ENCODE results near the gene SORCS2. TPM values are rescaled to one million over a fixed set of nuclear protein-coding genes. Genes with fewer than 3 reads are reported as not detected.

SORCS2 gene
- total RNA-seq, 1 experiment from 2014 or later, result 4.1 TPM

DNA sequence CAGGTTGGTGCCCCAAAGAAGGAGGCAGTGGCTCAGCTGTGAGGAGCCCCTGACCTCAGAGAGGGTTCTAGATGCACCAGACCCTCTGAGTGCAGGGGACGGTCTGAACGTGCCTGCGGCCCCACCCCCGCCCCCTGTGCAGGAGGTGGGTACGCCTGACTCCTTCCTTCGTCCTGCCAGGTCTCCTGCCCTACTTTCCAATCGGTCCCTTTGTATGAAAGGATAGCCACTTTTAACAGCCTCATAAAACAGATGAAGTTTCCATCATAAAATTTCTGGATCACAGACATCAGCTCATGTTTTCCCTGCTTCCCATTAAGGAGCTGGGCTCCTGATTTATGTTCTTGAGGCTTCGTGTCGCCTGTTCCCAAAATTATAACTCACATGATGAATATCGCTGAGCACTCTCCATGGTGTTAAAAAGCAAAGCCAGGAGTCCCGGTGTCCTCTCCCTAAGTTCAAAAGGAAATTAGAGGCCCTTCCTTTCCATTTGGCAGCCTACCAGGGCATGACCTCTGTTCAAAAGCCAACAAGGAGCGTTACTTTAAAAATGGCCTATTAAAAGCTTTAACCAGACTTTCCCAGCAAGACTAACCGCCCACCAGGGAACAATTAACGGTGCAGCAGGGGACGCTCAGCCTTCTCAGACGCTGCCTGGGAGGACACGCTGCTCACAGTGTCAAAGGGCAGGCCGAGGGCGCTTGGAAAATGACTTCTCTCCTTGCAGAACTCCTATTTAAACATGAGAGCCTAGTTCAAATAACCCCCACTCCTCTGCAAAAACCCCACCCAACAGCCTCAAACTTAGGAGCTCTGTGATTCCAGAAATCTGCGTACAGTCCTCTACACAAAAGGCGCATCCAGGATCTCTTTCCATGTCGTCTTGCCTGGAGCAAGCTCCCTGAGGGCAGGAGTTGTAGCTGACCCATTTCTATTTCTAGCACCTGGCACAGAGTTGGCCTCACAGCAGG is 565.4 kb downstream of the SORCS2 start:
- Histone ChIP-seq H3K4me1 (ENCODE audit: insufficient read depth, low read length) (peaks cover 20% of the 10 kb centered on the region), H3K36me3 (ENCODE audit: low read depth, low read length) (peaks cover 15% of the 10 kb centered on the region; the same call in 1 of the 2 replicates), H3K4me2 (ENCODE audit: low read length) (no peak overlapping the region), H3K9me3 (ENCODE audit: low read length) (no peaks in the 10 kb centered on the region), H3K79me2 (ENCODE audit: low read length) (no peaks in the 10 kb centered on the region), H3K4me3 (ENCODE audit: low read length) (no peak overlapping the region), H4K20me1 (ENCODE audit: low read length) (no peaks in the 10 kb centered on the region), H3K9me2 (replicated peaks; ENCODE audit: low read length) (no peaks in the 10 kb centered on the region), H2AFZ (ENCODE audit: low read length) (no peak overlapping the region), H3K27ac (ENCODE audit: low read length) (no peak overlapping the region), H3K9ac (ENCODE audit: low read length) (no peak overlapping the region), H3F3A (ENCODE audit: low read length, unreplicated experiment) (no peaks in the 10 kb centered on the region), H3K27me3 (ENCODE audit: low read length) (no peaks in the 10 kb centered on the region)
- BruUV-seq (replicated peaks), result no TSS peak
- intact Hi-C loops (cut with micrococcal nuclease), result no loop called here
- no peak for TF ChIP-seq EZH2phosphoT487 (IDR thresholded peaks at IDR 0.05; ENCODE audit: borderline replicate concordance, low read length)
- TF ChIP-seq EZH2 (IDR thresholded peaks at IDR 0.05; ENCODE audit: low read length, unreplicated experiment), result no peak
- TF ChIP-seq, protein P1, sequence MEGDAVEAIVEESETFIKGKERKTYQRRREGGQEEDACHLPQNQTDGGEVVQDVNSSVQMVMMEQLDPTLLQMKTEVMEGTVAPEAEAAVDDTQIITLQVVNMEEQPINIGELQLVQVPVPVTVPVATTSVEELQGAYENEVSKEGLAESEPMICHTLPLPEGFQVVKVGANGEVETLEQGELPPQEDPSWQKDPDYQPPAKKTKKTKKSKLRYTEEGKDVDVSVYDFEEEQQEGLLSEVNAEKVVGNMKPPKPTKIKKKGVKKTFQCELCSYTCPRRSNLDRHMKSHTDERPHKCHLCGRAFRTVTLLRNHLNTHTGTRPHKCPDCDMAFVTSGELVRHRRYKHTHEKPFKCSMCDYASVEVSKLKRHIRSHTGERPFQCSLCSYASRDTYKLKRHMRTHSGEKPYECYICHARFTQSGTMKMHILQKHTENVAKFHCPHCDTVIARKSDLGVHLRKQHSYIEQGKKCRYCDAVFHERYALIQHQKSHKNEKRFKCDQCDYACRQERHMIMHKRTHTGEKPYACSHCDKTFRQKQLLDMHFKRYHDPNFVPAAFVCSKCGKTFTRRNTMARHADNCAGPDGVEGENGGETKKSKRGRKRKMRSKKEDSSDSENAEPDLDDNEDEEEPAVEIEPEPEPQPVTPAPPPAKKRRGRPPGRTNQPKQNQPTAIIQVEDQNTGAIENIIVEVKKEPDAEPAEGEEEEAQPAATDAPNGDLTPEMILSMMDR (conservative IDR thresholded peaks at IDR 0.05; ENCODE audit: low read depth, low read length), result no peak
- CTCF ChIA-PET, result interaction anchor here (0.7 kb wide), 1 partner anchor 46 kb away, joined by 3 read pairs; no protein-coding TSS in a partner anchor
- ATAC-seq (no peak), DNase-seq (no peak)
- POLR2A ChIA-PET (ENCODE audit: unreplicated experiment), result no interaction called here

DNA sequence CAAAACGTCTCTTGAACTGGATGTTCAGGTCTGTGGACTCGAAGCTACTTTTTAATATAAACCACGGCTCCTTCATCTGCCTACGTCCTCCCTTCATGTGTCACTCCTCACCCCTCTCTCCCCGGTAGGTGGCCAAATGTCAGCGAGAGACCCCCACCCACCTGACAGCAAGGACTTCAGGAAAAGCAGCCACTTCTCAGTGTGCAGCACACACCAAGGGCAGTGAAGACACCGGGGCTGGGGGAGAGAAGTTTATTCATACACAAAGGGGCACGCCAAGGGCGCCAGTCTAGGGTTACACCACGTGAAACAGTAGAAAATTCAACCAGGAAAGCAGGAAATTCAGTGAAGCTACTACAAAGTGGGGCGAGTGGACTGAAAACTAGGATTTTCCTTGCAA is 566.1 kb downstream of the SORCS2 start:
- peaks cover 17% of the 10 kb centered on the region; the same call in 1 of the 2 replicates for H3K36me3 ChIP-seq (ENCODE audit: low read depth, low read length)
- peaks cover 13% of the 10 kb centered on the region for H3K4me1 ChIP-seq (ENCODE audit: insufficient read depth, low read length)
- no peaks in the 10 kb centered on the region for H3K9me2 ChIP-seq (replicated peaks; ENCODE audit: low read length)
- no peaks in the 10 kb centered on the region for H3K27me3 ChIP-seq (ENCODE audit: low read length)
- no peaks in the 10 kb centered on the region for H3F3A ChIP-seq (ENCODE audit: low read length, unreplicated experiment)
- H3K79me2 ChIP-seq (ENCODE audit: low read length), result no peaks in the 10 kb centered on the region
- H3K9ac ChIP-seq (ENCODE audit: low read length), result no peak overlapping the region
- no TSS peak for BruUV-seq (replicated peaks)
- ChIA-PET CTCF (no interaction called here), POLR2A (ENCODE audit: unreplicated experiment) (no interaction called here)
- no peak overlapping the region for H3K27ac ChIP-seq (ENCODE audit: low read length)
- H2AFZ ChIP-seq (ENCODE audit: low read length), result no peak overlapping the region
- TF ChIP-seq EZH2 (IDR thresholded peaks at IDR 0.05; ENCODE audit: low read length, unreplicated experiment) (no peak), EZH2phosphoT487 (IDR thresholded peaks at IDR 0.05; ENCODE audit: borderline replicate concordance, low read length) (no peak)
- TF ChIP-seq, protein P1 (conservative IDR thresholded peaks at IDR 0.05; ENCODE audit: low read depth, low read length), result no peak
- DNase-seq, result no peak
- intact Hi-C loops (cut with micrococcal nuclease), result no loop called here
- no peak overlapping the region for H3K4me3 ChIP-seq (ENCODE audit: low read length)
- ATAC-seq, result no peak
- no peaks in the 10 kb centered on the region for H4K20me1 ChIP-seq (ENCODE audit: low read length)
- no peak overlapping the region for H3K4me2 ChIP-seq (ENCODE audit: low read length)
- H3K9me3 ChIP-seq (ENCODE audit: low read length), result no peaks in the 10 kb centered on the region

DNA sequence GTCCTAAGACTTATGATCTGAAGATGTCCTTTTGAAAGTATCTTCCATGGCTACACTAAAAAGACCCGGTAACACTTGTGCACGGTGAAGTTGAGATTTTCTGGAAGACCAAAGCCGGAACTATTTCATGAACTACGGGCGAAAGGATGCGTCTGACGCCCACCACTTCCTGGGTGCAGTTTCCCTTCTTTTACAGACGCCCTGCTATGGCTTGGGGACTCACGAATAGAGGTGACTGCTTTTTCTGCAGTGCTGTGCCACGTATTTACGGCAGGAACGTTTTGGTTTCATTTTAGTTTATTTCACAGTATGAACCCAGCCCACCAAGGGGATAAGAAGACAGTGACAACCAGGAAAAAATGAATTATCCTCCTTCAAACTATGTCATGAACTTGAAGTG is 566.9 kb downstream of the SORCS2 start:
- CTCF ChIA-PET, result no interaction called here
- intact Hi-C loops (cut with micrococcal nuclease), result no loop called here
- no TSS peak for BruUV-seq (replicated peaks)

More for the DNA sequence above, 566.9 kb downstream of the SORCS2 start:
- Histone ChIP-seq H3K4me3 (ENCODE audit: low read length) (no peak overlapping the region), H3K27me3 (ENCODE audit: low read length) (no peaks in the 10 kb centered on the region), H3K9me2 (replicated peaks; ENCODE audit: low read length) (no peaks in the 10 kb centered on the region), H3F3A (ENCODE audit: low read length, unreplicated experiment) (no peaks in the 10 kb centered on the region), H3K9me3 (ENCODE audit: low read length) (no peaks in the 10 kb centered on the region), H3K27ac (ENCODE audit: low read length) (no peak overlapping the region), H3K36me3 (ENCODE audit: low read depth, low read length) (peaks cover 22% of the 10 kb centered on the region; the same call in 1 of the 2 replicates), H3K4me1 (ENCODE audit: insufficient read depth, low read length) (peaks cover 6% of the 10 kb centered on the region), H3K4me2 (ENCODE audit: low read length) (no peak overlapping the region), H3K9ac (ENCODE audit: low read length) (no peak overlapping the region), H4K20me1 (ENCODE audit: low read length) (no peaks in the 10 kb centered on the region), H2AFZ (ENCODE audit: low read length) (no peak overlapping the region), H3K79me2 (ENCODE audit: low read length) (no peaks in the 10 kb centered on the region)
- POLR2A ChIA-PET (ENCODE audit: unreplicated experiment), result no interaction called here
- DNase-seq, result no peak
- TF ChIP-seq, protein P1 (conservative IDR thresholded peaks at IDR 0.05; ENCODE audit: low read depth, low read length), result no peak
- TF ChIP-seq EZH2 (IDR thresholded peaks at IDR 0.05; ENCODE audit: low read length, unreplicated experiment) (no peak), EZH2phosphoT487 (IDR thresholded peaks at IDR 0.05; ENCODE audit: borderline replicate concordance, low read length) (no peak)
- ATAC-seq, result no peak

All from PC-3 (cell line).